ENCODE results near the gene BLM.
"Not testable (repeated sequence)": the region's sequence is repeated elsewhere in the genome, so short reads cannot be mapped to it uniquely, and the experiment has no call there.

Gene BLM

DNA sequence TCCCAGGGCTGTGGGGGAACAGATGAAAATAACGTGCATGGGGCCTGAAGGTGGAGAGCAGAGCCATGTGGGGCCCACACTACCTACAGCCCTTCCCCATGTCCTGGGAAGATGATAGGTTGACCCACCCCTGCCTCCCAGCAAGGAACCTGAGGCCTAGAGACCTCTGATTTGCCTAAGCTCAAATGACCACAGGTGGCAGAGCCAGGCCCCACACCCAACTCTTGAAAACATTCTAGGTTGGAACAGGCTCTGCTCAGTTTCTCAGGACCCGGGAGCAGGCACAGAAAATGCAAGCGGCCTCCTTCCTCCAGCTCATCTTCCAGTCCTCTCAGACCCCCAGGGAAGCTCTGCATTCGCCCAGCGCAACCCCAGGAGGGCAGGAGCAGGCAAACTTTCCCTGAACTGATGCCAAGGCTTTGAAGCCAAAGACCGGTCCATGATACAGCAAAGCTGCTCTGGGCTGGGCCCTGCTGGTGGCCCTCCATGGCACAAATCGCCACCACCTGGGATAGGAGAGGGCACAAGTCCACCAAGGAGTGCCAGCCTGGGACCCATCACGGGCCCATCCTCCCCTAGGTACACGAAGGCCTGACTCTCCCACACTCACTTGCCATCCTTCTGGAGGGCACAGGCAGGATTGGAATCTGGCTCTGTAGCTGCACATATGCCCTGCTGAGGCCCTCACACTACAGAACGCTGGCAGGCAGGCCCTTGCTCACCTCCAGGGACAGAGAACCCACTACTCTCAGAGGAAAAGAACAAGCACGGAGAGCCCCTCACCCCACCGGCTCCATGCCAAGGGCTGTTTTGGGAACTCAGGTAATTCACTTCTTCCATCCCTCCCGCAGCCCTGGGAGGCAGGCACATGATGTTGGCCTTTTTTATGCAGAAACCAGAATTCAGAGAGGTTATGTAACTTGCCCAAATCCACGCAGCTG is 100.2 kb downstream of the BLM start:
- no peak overlapping the region for H3K4me3 Mint-ChIP-seq
- peak overlapping the region; percentile 94 for H3K27ac Mint-ChIP-seq
- peaks cover 29% of the 10 kb centered on the region for H3K36me3 Mint-ChIP-seq
- no peaks in the 10 kb centered on the region for H3K9me3 Mint-ChIP-seq
- DNase-seq = no peak
- CTCF ChIA-PET = interaction anchor here (0.7 to 3.3 kb wide), 12 partner anchors 10 to 167 kb away, joined by 3 to 19 read pairs (median 6); partner anchors contain the start of gene HDDC3
- peaks cover 74% of the 10 kb centered on the region for H3K4me1 Mint-ChIP-seq
- H3K27me3 Mint-ChIP-seq = no peaks in the 10 kb centered on the region

- no peaks in the 10 kb centered on the region for H3K27me3 Mint-ChIP-seq
- no peaks in the 10 kb centered on the region for H3K9me3 Mint-ChIP-seq
- DNase-seq = peak; percentile 41
- CTCF ChIA-PET = interaction anchor here (0.6 to 3.3 kb wide), 11 partner anchors 10 to 169 kb away, joined by 3 to 19 read pairs (median 5); partner anchors contain the start of gene HDDC3
- H3K36me3 Mint-ChIP-seq = peaks cover 21% of the 10 kb centered on the region
- peaks cover 67% of the 10 kb centered on the region for H3K4me1 Mint-ChIP-seq
- peak overlapping the region; percentile 83 for H3K27ac Mint-ChIP-seq
- H3K4me3 Mint-ChIP-seq = no peak overlapping the region
Measured at GRCh38 chr15:90818251-90819210, 101.4 kb downstream of the BLM start.

DNA sequence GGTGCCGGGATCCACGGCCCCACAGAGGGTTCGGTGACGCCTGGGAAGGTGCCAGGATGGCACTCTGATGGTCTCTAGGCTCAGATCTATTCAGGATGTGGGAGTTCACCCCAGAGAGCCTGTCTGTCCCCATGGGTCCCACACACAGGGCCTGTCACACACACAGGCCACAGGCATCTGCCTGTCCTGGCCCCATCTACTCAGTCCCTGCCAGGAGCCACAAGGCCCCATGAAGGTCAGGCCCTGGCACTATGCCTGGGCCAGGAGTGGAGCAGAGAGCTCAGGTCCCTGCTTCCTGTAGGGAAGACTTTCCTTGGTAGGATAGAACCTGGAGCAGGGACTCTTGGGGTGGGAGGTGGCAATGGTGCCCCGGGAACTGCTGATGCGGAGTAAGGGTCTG is 102.2 kb downstream of the BLM start:
- CTCF ChIA-PET = interaction anchor here (1.9 to 3.3 kb wide), 2 partner anchors 9 to 113 kb away, joined by 9 to 19 read pairs; partner anchors contain the start of gene HDDC3
- Mint-ChIP-seq H3K4me3 (no peak overlapping the region), H3K4me1 (peaks cover 63% of the 10 kb centered on the region), H3K27me3 (no peaks in the 10 kb centered on the region), H3K9me3 (no peaks in the 10 kb centered on the region), H3K36me3 (peaks cover 14% of the 10 kb centered on the region), H3K27ac (peak overlapping the region; percentile 58)
- no peak for DNase-seq

GRCh38 chr15:90819850-90820249 is 102.7 kb downstream of the BLM start:
- H3K27me3 Mint-ChIP-seq = no peaks in the 10 kb centered on the region
- CTCF ChIA-PET = no interaction called here
- H3K36me3 Mint-ChIP-seq = peaks cover 11% of the 10 kb centered on the region
- H3K4me1 Mint-ChIP-seq = peaks cover 63% of the 10 kb centered on the region
- no peaks in the 10 kb centered on the region for H3K9me3 Mint-ChIP-seq
- H3K4me3 Mint-ChIP-seq = no peak overlapping the region
- H3K27ac Mint-ChIP-seq = no peak overlapping the region
- DNase-seq = no peak

- peaks cover 58% of the 10 kb centered on the region for H3K4me1 Mint-ChIP-seq
- peaks cover 4% of the 10 kb centered on the region for H3K36me3 Mint-ChIP-seq
Measured at GRCh38 chr15:90820481-90820880, 103.3 kb downstream of the BLM start.

GRCh38 chr15:90822204-90822955 is 105.2 kb downstream of the BLM start:
- H3K36me3 Mint-ChIP-seq = peaks cover 10% of the 10 kb centered on the region
- no peak for DNase-seq
- no peaks in the 10 kb centered on the region for H3K27me3 Mint-ChIP-seq
- H3K4me3 Mint-ChIP-seq = no peak overlapping the region
- H3K9me3 Mint-ChIP-seq = peaks cover 6% of the 10 kb centered on the region
- H3K27ac Mint-ChIP-seq = no peak overlapping the region
- CTCF ChIA-PET = no interaction called here
- peaks cover 49% of the 10 kb centered on the region for H3K4me1 Mint-ChIP-seq

More at GRCh38 chr15:90820481-90820880, 103.3 kb downstream of the BLM start:
- no peak for DNase-seq
- no peak overlapping the region for H3K27ac Mint-ChIP-seq
- CTCF ChIA-PET = no interaction called here
- no peak overlapping the region for H3K4me3 Mint-ChIP-seq
- no peaks in the 10 kb centered on the region for H3K27me3 Mint-ChIP-seq
- H3K9me3 Mint-ChIP-seq = no peaks in the 10 kb centered on the region

DNA sequence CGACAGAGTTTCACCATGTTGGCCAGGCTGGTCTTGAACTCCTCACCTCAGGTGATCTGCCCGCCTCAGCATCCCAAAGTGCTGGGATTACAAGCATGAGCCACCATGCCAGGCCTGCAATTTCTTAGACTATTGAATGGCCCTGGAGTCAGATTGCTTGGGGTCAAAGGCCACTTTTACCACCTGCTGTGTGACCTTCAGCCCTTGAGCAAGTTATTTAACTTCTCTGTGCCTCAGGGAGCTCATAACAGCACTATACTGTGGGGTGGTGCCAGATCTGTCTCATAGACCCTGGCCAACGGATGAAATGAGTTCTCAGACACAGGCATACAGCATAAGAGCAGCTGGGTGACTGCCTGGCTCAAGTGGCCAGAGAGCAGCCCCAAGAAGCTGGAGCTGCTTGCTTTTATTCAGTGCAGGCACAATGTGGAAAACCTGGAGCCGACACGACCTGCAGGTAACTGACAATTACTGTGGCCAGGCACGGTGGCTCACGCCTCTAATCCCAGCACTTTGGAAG is 106.4 kb downstream of the BLM start:
- CTCF ChIA-PET = interaction anchor here (1.1 kb wide), 1 partner anchor 8 kb away, joined by 3 read pairs; no protein-coding TSS in a partner anchor
- Mint-ChIP-seq H3K36me3 (peaks cover 11% of the 10 kb centered on the region), H3K4me1 (peaks cover 47% of the 10 kb centered on the region)

DNA sequence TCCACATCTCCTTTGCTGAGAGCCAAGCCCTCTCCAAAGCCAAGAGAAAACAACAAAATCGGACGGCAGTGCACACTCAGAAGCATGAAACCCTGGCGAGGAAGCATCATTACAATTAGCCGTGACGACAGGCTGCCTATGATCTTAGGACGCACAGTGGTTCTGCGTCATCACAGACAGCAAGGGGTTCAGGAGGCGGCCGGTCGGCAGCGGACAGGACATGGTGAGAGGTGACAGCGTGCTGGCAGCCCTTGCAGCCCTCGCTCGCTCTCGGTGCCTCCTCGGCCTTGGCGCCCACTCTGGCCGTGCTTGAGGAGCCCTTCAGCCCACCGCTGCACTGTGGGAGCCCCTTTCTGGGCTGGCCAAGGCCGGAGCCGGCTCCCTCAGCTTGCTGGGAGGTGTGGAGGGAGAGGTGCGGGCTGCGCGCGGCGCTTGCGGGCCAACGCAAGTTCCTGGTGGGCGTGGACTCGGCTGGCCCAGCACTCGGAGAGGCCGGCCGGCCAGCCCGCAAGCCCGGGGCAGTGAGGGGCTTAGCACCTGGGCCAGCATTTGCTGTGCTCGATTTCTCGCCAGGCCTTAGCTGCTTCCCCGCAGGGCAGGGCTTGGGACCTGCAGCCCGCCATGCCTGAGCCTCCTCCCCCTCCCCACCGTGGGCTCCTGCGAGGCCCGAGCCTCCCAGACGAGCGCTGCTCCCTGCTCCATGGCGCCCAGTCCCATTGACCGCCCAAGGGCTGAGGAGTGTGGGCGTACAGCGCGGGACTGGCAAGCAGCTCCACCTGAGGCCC is 108.2 kb downstream of the BLM start:
- H3K4me3 Mint-ChIP-seq, H3K27ac Mint-ChIP-seq, DNase-seq, H3K9me3 Mint-ChIP-seq, CTCF ChIA-PET, H3K27me3 Mint-ChIP-seq: not testable (repeated sequence)
- peaks cover 11% of the 10 kb centered on the region for H3K36me3 Mint-ChIP-seq
- peaks cover 47% of the 10 kb centered on the region for H3K4me1 Mint-ChIP-seq

More for the DNA sequence above, 106.4 kb downstream of the BLM start:
- H3K27ac Mint-ChIP-seq = no peak overlapping the region
- peaks cover 6% of the 10 kb centered on the region for H3K9me3 Mint-ChIP-seq
- no peak for DNase-seq
- H3K4me3 Mint-ChIP-seq = no peak overlapping the region
- no peaks in the 10 kb centered on the region for H3K27me3 Mint-ChIP-seq

- CTCF ChIA-PET = interaction anchor here (0.9 to 1.5 kb wide), 2 partner anchors 11 to 59 kb away, joined by 3 read pairs; no protein-coding TSS in a partner anchor
- H3K36me3 Mint-ChIP-seq = peaks cover 13% of the 10 kb centered on the region
- H3K9me3 Mint-ChIP-seq, H3K27ac Mint-ChIP-seq, H3K27me3 Mint-ChIP-seq, DNase-seq, H3K4me3 Mint-ChIP-seq: not testable (repeated sequence)
- peaks cover 57% of the 10 kb centered on the region for H3K4me1 Mint-ChIP-seq
Measured at GRCh38 chr15:90826206-90826885, 109.2 kb downstream of the BLM start.

- no peak for DNase-seq
- Mint-ChIP-seq H3K4me3 (no peak overlapping the region), H3K4me1 (peaks cover 58% of the 10 kb centered on the region), H3K36me3 (peaks cover 13% of the 10 kb centered on the region), H3K9me3 (peaks cover 6% of the 10 kb centered on the region), H3K27me3 (no peaks in the 10 kb centered on the region), H3K27ac (no peak overlapping the region)
- CTCF ChIA-PET = interaction anchor here (0.9 to 1.5 kb wide), 3 partner anchors 10 to 58 kb away, joined by 3 read pairs; no protein-coding TSS in a partner anchor
Measured at GRCh38 chr15:90826886-90827435, 109.8 kb downstream of the BLM start.

DNA sequence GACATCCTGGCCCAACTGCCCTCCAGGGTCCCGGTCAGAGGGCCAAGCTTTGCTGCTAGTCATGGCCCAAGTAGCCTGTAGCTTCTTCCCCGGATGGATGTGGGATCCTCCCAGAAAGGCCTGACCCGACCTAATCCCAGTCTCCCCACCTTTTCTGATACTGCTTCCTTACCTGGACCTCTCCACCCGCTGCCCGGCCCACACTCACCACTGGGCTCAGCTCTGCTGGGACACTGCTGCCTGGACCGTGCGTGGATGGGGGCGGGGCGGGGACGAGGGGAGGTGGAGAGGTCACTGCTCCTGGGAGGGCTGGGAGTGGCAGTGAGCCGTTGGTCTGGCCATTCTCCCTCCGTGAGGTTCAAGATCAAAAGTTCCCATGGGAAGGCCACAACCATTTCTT is 111.0 kb downstream of the BLM start:
- peaks cover 63% of the 10 kb centered on the region for H3K4me1 Mint-ChIP-seq
- no peaks in the 10 kb centered on the region for H3K27me3 Mint-ChIP-seq
- peaks cover 13% of the 10 kb centered on the region for H3K36me3 Mint-ChIP-seq
- DNase-seq = no peak
- H3K4me3 Mint-ChIP-seq = no peak overlapping the region
- peaks cover 6% of the 10 kb centered on the region for H3K9me3 Mint-ChIP-seq
- H3K27ac Mint-ChIP-seq = no peak overlapping the region
- CTCF ChIA-PET = interaction anchor here (1.2 to 1.7 kb wide), 2 partner anchors 10 to 13 kb away, joined by 3 to 9 read pairs; no protein-coding TSS in a partner anchor

- H3K27ac Mint-ChIP-seq = peak overlapping the region; percentile 96
- peak overlapping the region; percentile 56 for H3K4me3 Mint-ChIP-seq
- peaks cover 13% of the 10 kb centered on the region for H3K36me3 Mint-ChIP-seq
- CTCF ChIA-PET = interaction anchor here (0.7 to 2.4 kb wide), 4 partner anchors 11 to 21 kb away, joined by 3 to 9 read pairs (median 6); no protein-coding TSS in a partner anchor
- H3K9me3 Mint-ChIP-seq = peaks cover 6% of the 10 kb centered on the region
- peaks cover 68% of the 10 kb centered on the region for H3K4me1 Mint-ChIP-seq
- DNase-seq = no peak
- H3K27me3 Mint-ChIP-seq = no peaks in the 10 kb centered on the region
Measured at GRCh38 chr15:90829126-90829525, 112.0 kb downstream of the BLM start.
